ENCODE results near the gene SLC45A3.
A peak's percentile ranks its signal among the peaks of the same experiment; 100 is the strongest.
"Not testable (repeated sequence)": the region's sequence is repeated elsewhere in the genome, so short reads cannot be mapped to it uniquely, and the experiment has no call there.

The SLC45A3 gene

GRCh38 chr1:205637854-205638468 is 42.3 kb downstream of the SLC45A3 start:
- DNase-seq (ENCODE audit: low spot score): no peak

- no peak for DNase-seq (ENCODE audit: low spot score)
These were observed 43.6 kb downstream of the SLC45A3 start for GRCh38 chr1:205636732-205637131.

- DNase-seq (ENCODE audit: low spot score): not testable (repeated sequence)
These were observed 44.2 kb downstream of the SLC45A3 start for GRCh38 chr1:205636138-205636530.

DNA sequence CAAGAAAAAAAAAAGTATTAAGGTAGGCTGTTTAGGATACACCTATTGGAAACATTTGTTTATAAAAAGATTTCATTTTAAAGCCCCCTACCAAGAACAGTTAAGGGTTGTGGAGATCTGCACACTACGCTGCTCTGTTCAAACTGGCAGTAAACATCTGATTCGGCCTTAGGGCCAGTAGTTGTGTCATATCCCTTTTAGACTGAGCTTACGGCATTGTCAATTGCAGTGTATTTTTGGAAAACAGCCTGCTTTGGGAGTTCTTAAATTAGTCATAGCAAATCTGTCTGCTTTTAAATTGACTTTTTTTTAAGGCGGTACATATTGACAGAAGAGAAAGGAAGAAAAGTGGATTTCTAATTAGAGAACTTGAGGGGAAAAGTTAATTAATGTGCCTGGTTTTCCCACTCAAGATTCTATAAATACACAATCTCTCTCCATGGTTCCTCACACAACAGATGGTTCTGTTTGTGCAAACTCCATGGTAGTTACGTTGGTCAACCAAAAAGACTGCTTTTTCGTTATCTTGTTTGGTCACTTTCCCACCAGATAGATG is 46.8 kb downstream of the SLC45A3 start:
- no peak for DNase-seq (ENCODE audit: low spot score)

DNA sequence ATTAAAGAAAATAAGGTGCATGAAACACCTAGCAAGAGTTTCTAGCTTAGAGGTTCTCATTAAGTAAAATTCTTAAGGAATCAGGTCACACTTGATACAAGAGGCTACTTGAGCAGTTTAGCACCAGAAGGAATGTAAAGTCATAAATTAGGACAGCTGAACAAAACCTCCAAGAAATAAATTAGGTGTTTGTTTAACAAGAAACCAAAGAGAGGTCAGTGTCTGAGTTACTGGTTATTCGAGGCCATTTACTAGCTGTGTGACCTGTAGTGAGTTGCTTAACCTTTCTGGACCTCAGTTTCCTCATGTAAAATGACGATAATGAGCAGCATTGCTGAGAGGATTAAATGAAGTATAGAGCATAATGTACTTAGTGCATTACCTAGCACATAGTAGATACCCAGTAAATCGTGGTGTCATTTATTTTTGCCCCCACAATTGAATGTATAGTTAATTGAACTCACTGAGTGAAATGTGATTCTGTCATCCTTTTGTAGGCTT is 47.6 kb downstream of the SLC45A3 start:
- no peak for DNase-seq (ENCODE audit: low spot score)

DNA sequence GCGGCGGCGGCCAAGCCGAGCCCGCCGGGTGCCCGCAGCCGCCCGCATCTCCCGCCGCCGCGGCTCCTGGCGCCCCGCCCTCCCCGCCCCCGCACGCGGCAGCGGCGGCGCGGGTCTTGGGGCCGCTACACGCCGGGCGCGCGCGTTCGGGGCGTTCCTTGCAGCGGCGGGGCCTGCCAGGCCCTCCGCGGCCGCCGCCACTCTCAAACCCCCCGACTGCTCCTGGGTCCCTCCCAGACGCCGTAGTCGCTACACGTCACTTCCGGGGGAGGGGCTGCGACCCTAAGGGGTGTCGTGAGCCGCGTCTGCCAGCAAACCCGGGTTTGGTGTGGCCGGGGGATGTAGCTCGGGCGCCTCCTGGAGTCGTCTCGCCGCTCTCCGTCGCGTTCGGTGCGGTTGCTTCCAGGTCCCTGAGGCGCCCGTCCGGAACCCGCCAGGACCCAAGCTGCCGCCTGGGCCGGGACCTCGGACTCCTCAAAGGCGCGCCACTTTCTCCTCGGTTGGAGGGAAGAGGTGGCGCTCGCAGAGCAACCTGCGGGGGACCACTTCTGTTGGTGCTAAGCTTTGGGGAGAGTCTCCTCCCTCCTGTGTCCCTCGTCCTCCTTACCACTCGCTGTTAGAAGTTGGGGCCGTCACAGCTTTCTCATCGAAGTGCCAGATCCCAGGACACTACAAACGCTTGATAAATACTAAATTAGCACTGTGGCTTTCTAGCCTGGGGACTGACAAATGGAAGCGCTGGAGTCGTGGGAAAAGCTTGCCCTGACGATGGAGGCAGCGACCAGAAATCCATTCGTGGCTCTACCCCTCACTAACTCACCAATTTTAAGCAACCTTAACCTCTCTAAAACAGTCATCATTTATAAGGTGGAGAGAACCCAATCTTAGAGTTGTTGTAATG is 48.3 kb downstream of the SLC45A3 start, which contains the start of gene ELK4:
ELK4 (minus strand) TSS at position 244 of the 901 bp plus-strand sequence. CDS start 8,129 bp downstream, outside the sequence.
- peak; percentile 99 for DNase-seq (ENCODE audit: low spot score)

GRCh38 chr1:205631010-205631767 is 49.1 kb downstream of the SLC45A3 start:
- DNase-seq (ENCODE audit: low spot score): peak; percentile 94

DNA sequence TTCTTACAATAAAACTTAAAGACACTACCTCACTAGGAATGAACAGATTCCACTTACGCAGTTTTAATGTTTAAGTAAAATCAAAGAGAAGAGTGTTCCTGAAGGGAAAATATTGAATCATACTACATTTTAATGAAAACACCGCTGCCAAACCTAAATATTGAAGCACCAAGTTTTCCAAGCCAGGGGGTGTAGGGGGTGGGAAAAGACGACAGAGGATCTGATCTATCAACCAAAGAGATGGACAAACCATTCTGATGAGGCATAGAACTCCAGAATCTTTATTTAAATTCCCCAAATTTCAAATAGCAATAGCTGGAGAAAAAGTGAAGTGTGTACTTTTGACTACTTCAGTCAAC is 49.7 kb downstream of the SLC45A3 start:
- no peak for DNase-seq (ENCODE audit: low spot score)

DNA sequence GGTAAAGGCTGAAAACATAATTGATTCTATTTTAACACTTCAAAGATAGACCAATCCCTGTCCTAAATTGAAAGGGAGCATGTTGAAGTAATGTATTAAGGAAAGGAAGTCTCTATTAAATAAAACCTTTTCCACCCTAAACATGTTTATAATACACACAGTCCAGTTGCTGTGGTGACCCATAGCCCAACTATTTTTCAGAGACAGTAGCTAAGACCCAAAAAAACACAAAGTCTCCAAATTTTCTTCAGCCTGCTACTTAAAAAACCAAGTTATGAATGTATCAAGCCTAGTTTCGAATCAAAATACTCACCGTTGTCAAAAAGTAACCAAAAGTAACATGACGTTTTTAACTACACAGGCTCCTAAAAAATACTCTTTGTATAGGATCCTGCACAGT is 50.1 kb downstream of the SLC45A3 start:
- DNase-seq (ENCODE audit: low spot score): peak; percentile 63

DNA sequence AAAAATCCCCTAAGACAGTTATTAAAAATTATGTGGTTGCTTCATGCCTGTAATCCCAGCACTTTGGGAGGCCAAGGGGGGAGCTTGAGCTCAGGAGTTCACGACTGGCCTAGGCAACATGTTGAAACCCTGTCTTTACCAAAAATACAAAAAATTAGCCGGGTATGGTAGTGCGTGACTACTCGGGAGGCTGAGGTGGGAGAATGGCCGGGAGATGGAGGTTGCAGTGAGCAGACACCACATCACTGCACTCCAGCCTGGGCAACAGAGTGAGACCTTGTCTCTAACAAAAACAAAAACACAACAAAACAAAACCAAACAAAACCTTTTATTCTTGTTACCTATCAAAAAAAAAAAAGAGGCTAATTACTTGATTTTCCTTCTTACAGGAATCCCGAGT is 50.6 kb downstream of the SLC45A3 start:
- peak; percentile 46 for DNase-seq (ENCODE audit: low spot score)

GRCh38 chr1:205627956-205628355 is 52.4 kb downstream of the SLC45A3 start:
- no peak for DNase-seq (ENCODE audit: low spot score)

- DNase-seq (ENCODE audit: low spot score): peak; percentile 42
These were observed 54.1 kb downstream of the SLC45A3 start for GRCh38 chr1:205626216-205626615.

GRCh38 chr1:205623646-205624045 is 56.7 kb downstream of the SLC45A3 start:
- no peak for DNase-seq (ENCODE audit: low spot score)

DNA sequence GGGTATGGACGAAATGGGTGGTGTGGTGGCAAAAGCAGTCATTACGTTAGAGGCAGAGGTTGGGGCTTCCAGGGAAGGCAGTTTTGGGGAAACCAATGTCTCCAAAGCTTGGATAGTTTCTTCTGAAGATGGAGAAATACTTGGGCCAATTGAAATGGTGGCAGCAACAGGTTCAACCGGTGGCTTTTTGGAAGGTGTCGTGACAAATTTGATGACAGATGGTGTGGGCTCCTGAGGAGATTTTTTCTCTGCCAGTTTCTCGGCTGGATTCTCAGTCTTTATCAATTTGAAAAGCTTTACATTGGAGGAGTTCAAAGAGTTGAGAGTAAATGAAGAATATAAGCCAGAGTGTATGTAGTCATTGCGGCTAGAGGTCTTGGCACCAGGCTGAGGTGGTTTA is 60.0 kb downstream of the SLC45A3 start:
- DNase-seq (ENCODE audit: low spot score): no peak

DNA sequence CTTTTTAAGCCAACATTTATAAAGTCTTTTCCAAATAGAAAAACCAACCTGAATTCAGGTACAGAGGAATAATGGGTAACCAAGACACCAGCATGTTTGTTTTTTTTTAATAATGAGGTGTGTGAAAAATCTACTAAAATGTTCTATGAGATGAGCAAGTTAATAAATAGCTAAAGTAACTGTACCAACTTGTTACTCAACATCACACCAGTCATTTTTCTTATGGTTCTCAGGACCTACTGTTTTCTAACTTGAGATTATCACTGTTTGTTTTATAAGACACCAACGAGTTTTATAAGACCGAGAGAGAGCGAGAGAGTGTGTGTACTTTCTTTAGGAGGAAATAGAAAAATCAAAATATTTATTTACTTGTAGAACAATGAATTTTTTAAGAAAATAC is 60.9 kb downstream of the SLC45A3 start:
- DNase-seq (ENCODE audit: low spot score): no peak

GRCh38 chr1:205616563-205617293 is 63.6 kb downstream of the SLC45A3 start:
- no peak for DNase-seq (ENCODE audit: low spot score)

- DNase-seq (ENCODE audit: low spot score): no peak
These were observed 64.5 kb downstream of the SLC45A3 start for GRCh38 chr1:205615789-205616188.

DNA sequence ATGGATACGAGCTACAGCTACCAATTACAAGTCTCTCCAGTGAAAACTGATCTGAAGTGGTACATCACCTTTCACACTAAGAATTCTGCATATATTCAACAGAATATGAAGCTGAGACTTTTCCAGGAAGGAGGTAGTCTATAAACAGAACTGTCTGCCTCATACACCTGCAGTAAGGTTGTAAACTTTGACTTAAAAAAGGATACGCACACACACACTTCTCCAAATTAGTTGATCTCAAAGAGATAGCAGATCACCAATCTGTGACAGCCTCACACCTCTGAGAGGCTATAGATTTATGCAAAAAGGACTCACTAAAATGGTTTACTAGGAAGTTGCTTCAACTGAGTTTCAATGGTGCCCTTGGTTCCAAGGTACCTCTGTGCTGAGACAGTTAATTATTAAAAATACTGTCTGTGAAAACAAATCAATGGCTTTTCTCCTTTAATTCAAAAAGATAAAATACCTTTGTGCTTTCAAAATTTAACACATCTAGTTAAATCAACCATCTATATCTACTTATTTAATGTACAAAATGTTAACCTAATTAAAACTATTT is 66.4 kb downstream of the SLC45A3 start:
- no peak for DNase-seq (ENCODE audit: low spot score)

DNA sequence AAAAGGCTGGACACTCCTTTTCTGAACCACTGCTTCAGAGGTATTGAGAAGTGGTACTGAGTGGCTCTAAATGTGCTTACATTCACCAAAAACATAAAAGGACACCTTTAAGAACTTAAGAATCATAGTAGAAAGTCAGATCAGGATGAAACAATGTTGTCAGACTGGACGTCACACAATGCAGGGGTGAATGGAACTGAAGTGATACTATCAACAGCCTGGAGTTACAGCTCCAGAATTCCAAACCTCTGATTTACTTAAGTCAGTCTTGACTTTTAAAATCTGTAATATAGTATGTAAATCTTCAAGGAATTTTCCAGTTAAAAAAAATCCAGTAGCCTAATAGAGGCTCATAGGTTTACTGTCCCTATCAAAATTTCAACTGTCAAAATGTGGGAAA is 67.8 kb downstream of the SLC45A3 start:
- DNase-seq (ENCODE audit: low spot score): no peak

DNA sequence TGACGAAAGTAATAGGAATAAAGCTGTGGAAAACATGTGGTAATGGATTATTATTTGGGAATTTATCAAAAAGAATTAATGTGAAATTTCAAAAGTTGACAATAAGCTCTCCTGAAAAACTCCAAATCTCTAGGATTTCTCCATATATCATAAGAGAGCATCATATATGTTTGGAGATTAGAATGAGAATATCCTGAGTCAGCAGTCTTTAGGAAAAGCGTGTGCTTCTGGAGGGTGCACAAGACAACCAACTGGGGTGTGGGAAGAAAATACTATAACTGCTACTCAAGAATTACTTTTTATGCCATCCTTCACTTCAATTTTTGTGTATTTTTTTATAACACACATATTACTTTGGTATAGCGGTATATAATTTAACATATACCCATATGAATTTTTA is 68.2 kb downstream of the SLC45A3 start:
- no peak for DNase-seq (ENCODE audit: low spot score)

DNA sequence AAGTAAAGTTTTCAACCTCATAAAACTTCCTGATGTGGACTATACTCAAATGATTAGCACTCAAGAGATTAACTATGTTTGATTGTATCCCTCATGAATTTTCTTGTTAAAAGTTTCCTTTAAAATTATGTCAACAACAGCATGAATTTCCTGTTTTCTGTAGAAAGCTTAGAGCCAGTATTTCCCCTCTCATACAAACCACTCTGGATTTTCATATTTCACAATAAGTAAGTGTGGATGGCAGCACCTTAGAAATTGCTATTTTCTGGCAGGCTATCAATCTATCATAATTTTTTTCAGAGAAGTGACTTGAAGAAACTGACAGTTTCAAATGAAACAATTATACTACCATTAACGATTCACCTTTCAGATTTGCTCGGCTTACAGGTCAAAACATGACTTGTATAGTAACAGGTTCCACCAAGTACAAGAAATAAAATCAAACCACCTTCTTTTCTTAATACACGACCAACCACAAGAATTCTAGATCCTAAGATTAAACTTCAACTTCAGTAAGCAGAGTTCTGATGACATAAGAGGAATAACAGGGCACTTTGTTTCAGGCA is 69.3 kb downstream of the SLC45A3 start:
- DNase-seq (ENCODE audit: low spot score): no peak
